Ishikawa (cell line): ENCODE data around the gene NXT1.

Source experiments
- CEBPB ChIP-seq: IDR thresholded peaks from 2 replicates; pipeline ENCODE4 v1.6.1; 2012
- EGR1 ChIP-seq: IDR thresholded peaks from 2 replicates; pipeline ENCODE4 v1.6.1; 2012
- EP300 ChIP-seq: IDR thresholded peaks from 2 replicates; pipeline ENCODE4 v1.6.1; 2012; ENCODE audit warnings: borderline replicate concordance
- TCF12 ChIP-seq: IDR thresholded peaks from 2 replicates; pipeline ENCODE4 v1.6.1; 2012; ENCODE audit warnings: low read depth

- TF ChIP-seq EGR1 (no peak), EP300 (no peak), CEBPB (no peak), TCF12 (no peak)
Observed at GRCh38 chr20:23374441-23374840, 23.9 kb downstream of the NXT1 start.
